ENCODE results near the gene PRPH2. TPM values are rescaled to one million over a fixed set of nuclear protein-coding genes. Genes with fewer than 3 reads are reported as not detected.

PRPH2 gene
- polyA plus RNA-seq, 1 of the 3 experiments (the other 2 are of a cell fraction) = not detected

- TF ChIP-seq REST (IDR thresholded peaks at IDR 0.05; ENCODE audit: low read depth, low read length) = no peak
- TF ChIP-seq NFIC (IDR thresholded peaks at IDR 0.05; ENCODE audit: borderline replicate concordance) = no peak
- no peak for TF ChIP-seq RCOR1 (IDR thresholded peaks at IDR 0.05; ENCODE audit: low read length)
- no peak for TF ChIP-seq ELF1 (IDR thresholded peaks at IDR 0.05)
- no peak for TF ChIP-seq JUND (IDR thresholded peaks at IDR 0.05)
- TF ChIP-seq GATA2 (CRISPR knock-in tag; IDR thresholded peaks at IDR 0.05) = no peak
- no peak for TF ChIP-seq SIN3A (IDR thresholded peaks at IDR 0.05; ENCODE audit: borderline replicate concordance, low read depth, low read length)
- no peak for TF ChIP-seq RAD21 (IDR thresholded peaks at IDR 0.05; ENCODE audit: low read length)
- no peak for TF ChIP-seq EZH2phosphoT487 (IDR thresholded peaks at IDR 0.05; ENCODE audit: borderline replicate concordance, low read depth)
- no peak for TF ChIP-seq YY1 (IDR thresholded peaks at IDR 0.05; ENCODE audit: low read depth)
Observed at GRCh38 chr6:42679358-42679757, 43.0 kb downstream of the PRPH2 start (continued).

- ChIA-PET CTCF (interaction anchor here (0.7 kb wide), 1 partner anchor 12 kb away, joined by 3 read pairs; no protein-coding TSS in a partner anchor), POLR2A (no interaction called here)
- Histone ChIP-seq H3K79me2 (ENCODE audit: insufficient read depth) (no peaks in the 10 kb centered on the region), H3K4me3 (ENCODE audit: low read depth in 2 of 2, low read length in 1 of 2) (no peak overlapping the region), H3K27ac (ENCODE audit: low read depth in 2 of 2, low read length in 1 of 2) (no peak overlapping the region), H3K9me2 (no peaks in the 10 kb centered on the region), H3K4me2 (no peak overlapping the region), H3K27me3 (ENCODE audit: insufficient read depth) (no peaks in the 10 kb centered on the region), H3F3A (replicated peaks; ENCODE audit: insufficient read depth) (no peaks in the 10 kb centered on the region), H4K20me1 (ENCODE audit: insufficient read depth) (no peaks in the 10 kb centered on the region), H3K36me3 (replicated peaks in 1 of 2; ENCODE audit: control insufficient read depth in 1 of 2, insufficient read depth in 2 of 2, low read length in 1 of 2) (peaks cover 72 to 80% of the 10 kb centered on the region in 2 experiments), H3K4me1 (ENCODE audit: control insufficient read depth in 1 of 2, insufficient read depth in 2 of 2, low read depth in 1 of 2, low read length in 1 of 2) (no peaks in the 10 kb centered on the region), H2AFZ (ENCODE audit: low read depth) (no peak overlapping the region), H3K9me3 (no peaks in the 10 kb centered on the region), H3K9ac (no peak overlapping the region)
- DNase-seq = no peak
- WGBS (ENCODE audit: low lambda C conversion rate) = 93% methylated on average over 3 of the region's 3 CpGs
- TF ChIP-seq NFIC (IDR thresholded peaks at IDR 0.05; ENCODE audit: borderline replicate concordance) = no peak
- TF ChIP-seq YY1 (IDR thresholded peaks at IDR 0.05; ENCODE audit: low read depth) = no peak
- TF ChIP-seq ELF1 (IDR thresholded peaks at IDR 0.05) = no peak
- no peak for TF ChIP-seq MEF2A (IDR thresholded peaks at IDR 0.05; ENCODE audit: borderline replicate concordance, low read depth)
- no peak for TF ChIP-seq JUND (IDR thresholded peaks at IDR 0.05)
- TF ChIP-seq TEAD4 (IDR thresholded peaks at IDR 0.05; ENCODE audit: borderline replicate concordance, insufficient read depth) = no peak
- TF ChIP-seq CTCF (IDR thresholded peaks at IDR 0.05) = no peak
- TF ChIP-seq FOXJ3 (CRISPR knock-in tag; IDR thresholded peaks at IDR 0.05) = no peak
- TF ChIP-seq GABPA (IDR thresholded peaks at IDR 0.05; ENCODE audit: low read depth) = no peak
- TF ChIP-seq NRF1 (IDR thresholded peaks at IDR 0.05; ENCODE audit: low read depth, low read length) = no peak
- no peak for TF ChIP-seq REST (IDR thresholded peaks at IDR 0.05; ENCODE audit: low read depth, low read length)
- TF ChIP-seq MXI1 (IDR thresholded peaks at IDR 0.05; ENCODE audit: low read depth, low read length) = no peak
- no peak for TF ChIP-seq FOSL2 (IDR thresholded peaks at IDR 0.05; ENCODE audit: borderline replicate concordance, low read depth)
- TF ChIP-seq EP300 (IDR thresholded peaks at IDR 0.05; ENCODE audit: borderline replicate concordance in 1 of 2, low read depth in 1 of 2, low read length in 1 of 2) = no peak
- no peak for TF ChIP-seq EZH2phosphoT487 (IDR thresholded peaks at IDR 0.05; ENCODE audit: borderline replicate concordance, low read depth)
- no peak for TF ChIP-seq RXRA (IDR thresholded peaks at IDR 0.05; ENCODE audit: borderline replicate concordance, low read depth)
- TF ChIP-seq SIN3A (IDR thresholded peaks at IDR 0.05; ENCODE audit: borderline replicate concordance, low read depth, low read length) = no peak
- no peak for TF ChIP-seq USF2 (IDR thresholded peaks at IDR 0.05; ENCODE audit: borderline replicate concordance, low read depth, low read length)
Observed at GRCh38 chr6:42674780-42675179, 47.6 kb downstream of the PRPH2 start.

Measured in SK-N-SH (cell line).